Midbrain (tissue), 1 donor: ENCODE measurements around the gene ABCC4.

Experiments used
- DNase-seq: peaks from one replicate; lab custom pipeline; 2025; lab: John Stamatoyannopoulos, UW

The ABCC4 gene

DNA sequence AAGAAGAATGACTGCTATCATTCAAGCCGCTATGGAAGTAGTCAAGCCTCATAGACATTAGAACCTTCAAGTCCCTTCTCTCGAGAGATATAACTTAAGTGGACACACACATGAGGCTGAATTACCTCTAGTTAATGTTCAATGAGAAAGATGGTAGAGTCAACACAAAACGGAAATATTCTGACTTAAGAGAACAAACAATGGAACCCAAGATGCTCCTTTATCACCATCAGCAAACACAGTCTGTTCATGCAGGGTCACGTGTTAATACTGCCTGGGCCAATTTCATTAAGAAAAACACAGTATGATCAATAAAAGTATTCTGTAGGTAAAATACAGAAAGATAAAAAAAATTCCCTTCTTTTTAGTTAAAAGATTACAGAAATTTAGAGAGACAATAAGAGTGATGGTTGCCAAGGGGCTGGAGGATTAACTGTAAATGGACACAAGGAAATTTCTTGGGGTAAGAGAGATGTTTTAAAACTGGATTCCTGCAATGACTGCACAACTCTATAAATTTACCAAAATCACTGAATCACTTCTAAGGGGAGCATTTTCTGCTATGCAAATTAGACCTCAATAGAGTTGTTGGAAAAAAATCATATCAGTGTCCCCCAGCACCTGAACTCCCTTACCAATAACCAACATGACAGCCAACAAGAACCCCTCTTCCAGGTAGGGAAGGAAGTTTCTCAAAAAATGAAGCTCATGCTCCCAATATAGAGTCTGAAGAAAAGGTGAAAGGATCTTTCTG, 256.6 kb downstream of the ABCC4 start:
- no peak for DNase-seq

DNA sequence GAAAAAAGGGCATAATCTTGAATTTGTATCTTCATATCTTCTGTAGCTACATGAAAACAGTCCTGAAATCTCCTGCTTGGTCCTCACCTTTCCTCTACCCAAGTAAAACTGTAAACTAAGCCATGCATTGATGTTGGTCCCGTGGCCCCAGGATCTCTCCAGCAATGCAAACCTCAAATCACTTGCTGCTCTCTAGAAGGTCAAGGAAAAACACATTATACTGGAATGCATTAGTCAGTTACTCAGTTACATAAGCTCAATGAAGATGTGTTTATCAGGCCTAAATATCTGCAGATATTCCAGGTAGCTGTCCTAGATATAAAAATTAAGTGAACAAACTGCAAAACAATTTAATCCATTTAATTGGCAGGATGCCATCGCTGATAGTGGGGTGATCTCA, 261.8 kb downstream of the ABCC4 start:
- no peak for DNase-seq

- DNase-seq: no peak
Measured at GRCh38 chr13:95038949-95039348, 262.3 kb downstream of the ABCC4 start.

- no peak for DNase-seq
Measured at GRCh38 chr13:95035311-95036109, 265.7 kb downstream of the ABCC4 start.

DNA sequence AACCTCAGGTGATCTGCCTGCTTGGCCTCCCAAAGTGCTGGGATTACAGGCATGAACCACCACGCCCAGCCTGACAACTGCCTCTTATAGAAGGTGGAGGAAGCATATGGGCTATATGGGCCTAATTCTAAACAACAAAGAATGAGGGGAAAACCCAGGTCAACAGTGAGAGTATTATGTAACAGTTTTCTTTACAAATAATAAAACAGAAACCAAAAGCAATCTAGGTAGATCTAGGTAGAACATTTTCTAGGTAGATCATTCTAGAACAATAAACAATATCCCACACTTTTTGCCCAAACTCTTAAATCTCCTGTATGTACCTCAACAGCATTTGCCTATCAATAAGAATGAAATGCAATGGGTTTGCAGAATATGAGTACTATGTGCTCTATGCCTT, 267.4 kb downstream of the ABCC4 start:
- no peak for DNase-seq

- DNase-seq: no peak
Measured at GRCh38 chr13:95032121-95032520, 269.1 kb downstream of the ABCC4 start.

GRCh38 chr13:95030821-95031343, 270.4 kb downstream of the ABCC4 start:
- DNase-seq: no peak

DNA sequence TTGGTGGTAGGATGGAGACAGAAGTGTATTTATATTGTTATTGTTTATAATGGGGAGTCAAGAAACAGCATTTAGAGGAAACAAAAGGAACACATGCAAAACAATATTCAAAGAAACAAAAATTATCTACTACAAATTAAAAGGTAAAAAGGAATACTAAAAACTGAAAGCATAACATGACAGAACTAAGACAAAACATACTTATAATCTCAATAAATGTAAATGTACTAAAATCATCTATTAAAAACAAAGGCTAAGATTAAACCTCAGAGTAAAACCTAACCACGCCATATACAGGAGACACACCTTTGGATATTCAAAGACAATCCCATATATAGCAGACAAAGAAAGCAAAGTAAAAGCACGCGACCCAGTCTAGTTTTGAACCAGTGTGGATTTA, 273.6 kb downstream of the ABCC4 start:
- DNase-seq: no peak

- no peak for DNase-seq
Measured at GRCh38 chr13:95025116-95025515, 276.1 kb downstream of the ABCC4 start.

- DNase-seq: no peak
Measured at GRCh38 chr13:95023405-95023804, 277.8 kb downstream of the ABCC4 start.

DNA sequence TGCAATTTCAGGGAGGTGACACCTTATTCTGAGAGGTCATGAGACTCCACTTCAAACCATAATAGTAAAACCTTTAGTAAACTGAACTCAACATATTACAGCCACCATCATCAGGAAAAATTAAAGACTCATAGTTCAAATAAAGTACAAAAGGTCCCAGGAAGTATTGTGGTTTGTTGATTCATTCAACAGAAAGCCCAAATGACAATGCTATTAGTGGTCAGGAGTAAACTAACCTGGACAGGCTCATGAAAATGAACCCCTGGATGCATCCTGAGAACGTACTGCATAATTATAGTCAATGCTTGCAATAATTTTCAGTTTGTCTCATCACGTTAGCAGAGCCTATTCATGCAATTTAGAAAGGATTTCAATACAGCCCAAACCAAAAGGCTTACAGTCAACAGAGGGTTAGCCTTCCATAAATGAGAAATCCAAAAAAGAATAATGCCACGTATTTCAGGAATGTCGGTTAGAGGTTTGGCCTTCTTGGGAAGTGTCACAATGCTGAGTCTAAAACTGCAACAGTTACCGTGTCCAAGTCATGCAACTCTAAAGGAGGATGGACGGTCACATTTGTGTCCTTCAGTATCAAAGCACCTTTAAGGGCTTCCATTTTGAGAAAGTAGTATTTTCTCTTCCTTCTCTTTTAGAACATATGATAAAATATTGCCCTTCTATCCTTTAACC, 280.8 kb downstream of the ABCC4 start:
- no peak for DNase-seq

DNA sequence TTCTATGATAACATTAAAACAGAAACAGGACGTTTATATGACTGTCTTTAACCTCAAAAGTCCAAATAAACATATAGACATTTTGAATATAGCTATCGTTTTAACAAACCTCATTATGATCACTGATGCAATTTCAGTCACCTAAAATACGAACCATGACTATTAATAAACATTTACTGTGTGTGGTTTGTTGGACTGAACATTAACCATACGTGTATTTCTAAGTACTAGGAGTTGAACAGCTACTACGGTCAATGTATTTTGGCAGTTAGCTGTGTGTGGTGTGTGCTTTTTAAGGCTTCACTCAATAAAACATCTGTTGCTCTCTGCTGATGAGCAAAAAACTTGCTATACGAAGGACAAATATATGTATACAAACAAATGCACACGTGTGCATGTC, 281.4 kb downstream of the ABCC4 start:
- DNase-seq: no peak

DNA sequence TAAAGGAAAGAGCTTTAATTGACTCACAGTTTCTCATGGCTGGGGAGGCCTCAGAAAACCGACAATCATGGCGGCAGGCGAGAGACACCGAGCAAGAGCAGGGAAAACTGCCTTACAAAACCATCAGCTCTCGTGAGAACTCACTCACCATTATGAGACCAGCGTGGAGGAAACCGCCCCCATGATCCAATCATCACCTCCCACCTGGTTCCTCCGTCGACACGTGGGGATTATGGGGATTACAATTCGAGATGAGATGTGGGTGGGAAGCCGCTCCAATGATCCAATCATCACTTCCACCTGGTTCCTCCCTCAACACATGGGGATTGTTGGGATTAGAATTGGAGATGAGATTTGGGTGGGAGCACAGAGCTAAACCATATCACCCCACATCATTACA, 293.9 kb downstream of the ABCC4 start:
- no peak for DNase-seq

DNA sequence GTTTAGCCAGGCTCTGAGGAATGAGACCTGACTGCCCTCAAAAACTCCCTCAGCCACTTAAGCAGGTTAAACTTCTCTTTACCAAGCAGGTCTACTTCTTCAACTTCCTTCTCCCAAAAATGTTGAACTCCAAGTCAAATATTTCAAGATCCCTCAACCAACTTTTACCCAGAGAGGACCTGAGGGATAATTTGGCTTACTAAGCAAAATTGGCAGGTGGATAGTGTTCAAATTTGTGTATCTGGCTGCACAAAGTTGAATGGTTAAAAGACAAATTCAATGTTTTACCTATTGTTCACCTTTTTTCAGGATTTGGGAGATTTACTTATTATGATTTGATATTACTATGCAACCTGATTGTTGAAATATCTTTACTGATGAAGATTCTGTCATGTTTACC, 296.0 kb downstream of the ABCC4 start:
- no peak for DNase-seq

DNA sequence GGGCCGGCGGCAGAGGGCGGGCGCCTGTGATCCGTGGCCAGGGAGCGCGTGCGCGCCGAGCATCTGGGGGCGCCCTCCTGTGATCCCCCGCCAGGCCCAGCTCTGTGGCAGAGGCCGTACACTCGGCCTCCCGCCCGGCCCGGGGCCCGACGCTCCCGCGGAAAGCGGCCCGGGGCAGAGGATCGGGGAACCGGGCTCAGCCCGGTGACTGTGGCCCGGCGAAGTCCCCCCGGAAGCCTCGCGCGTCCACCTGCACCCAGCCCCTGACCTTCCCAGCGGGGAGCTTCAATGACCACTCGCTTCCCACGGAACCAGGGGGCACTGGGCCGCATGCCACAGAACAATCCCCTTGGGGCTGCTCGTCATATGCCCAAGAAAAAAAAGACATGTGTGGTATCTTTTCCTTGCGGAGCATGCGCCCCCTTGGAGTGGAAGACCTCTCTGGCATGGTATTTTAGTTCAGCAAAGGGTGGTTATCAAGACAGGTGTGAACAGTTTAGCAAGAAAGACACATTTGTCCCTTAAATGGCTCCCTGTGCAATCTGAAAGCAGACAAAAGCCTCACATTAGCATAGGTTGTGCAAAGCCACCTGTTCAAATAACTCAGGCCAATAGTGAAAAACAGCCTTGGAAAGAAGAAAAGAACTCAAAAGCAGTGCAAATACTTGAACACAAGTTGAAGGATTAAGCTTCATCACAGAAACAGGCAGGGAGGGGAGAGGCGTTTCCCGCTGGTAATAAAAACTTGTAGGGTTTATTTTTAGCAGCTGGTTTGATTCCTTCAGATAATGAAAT, 298.0 kb downstream of the ABCC4 start:
- DNase-seq: no peak

DNA sequence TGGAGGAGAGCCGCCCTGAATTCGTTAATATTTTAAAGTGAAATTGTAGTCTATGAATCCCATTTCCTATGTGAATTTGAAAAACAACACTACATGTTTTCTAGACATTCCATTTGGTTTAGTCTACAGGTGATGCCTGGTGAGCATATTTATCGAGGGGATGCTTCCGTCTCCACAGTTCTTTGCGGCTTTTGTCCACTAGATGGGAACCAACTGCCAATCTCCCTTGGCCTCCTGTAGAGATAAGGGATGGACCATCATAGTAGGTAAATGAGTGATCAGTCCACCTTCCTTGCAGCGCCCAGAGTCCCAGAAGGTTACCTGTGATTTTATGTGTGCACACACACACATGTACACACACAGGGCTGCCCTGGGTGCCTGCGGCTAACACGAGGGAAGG, 299.1 kb downstream of the ABCC4 start:
- no peak for DNase-seq

GRCh38 chr13:94999871-95000270, 301.4 kb downstream of the ABCC4 start:
- DNase-seq: no peak

- no peak for DNase-seq
Measured at GRCh38 chr13:94997126-94997525, 304.1 kb downstream of the ABCC4 start.

- DNase-seq: no peak
Measured at GRCh38 chr13:94996445-94996844, 304.8 kb downstream of the ABCC4 start.

GRCh38 chr13:94994506-94994905, 306.7 kb downstream of the ABCC4 start:
- DNase-seq: no peak

DNA sequence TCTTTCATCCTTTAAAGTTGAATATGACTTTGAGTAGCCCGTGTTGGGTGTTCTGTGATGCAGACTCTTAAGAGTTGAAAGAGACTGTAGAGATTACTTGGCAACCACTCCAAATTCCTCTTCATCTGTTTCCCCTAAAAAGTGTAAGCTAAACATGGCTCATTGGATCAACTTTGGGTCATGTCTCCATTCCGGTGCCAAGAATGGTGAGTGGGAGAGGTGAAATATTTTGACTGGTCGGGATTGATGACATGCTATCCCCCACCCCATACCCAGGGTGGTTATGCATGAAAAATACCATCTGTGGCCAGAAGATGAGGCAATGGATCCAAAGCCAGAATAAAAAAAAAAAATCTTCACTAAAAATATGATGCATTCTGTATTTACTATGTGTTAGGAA, 307.6 kb downstream of the ABCC4 start:
- DNase-seq: no peak
